ENCODE measurements around the gene MGAT3. TPM values are rescaled to one million over a fixed set of nuclear protein-coding genes. Genes with fewer than 3 reads are reported as not detected.
A peak's percentile ranks its signal among the peaks of the same experiment; 100 is the strongest.

The MGAT3 gene
- total and polyA plus RNA-seq, 2 experiments from 2014 or later = 7.0 to 20.0 TPM

GRCh38 chr22:39475902-39476301 is 19.1 kb downstream of the MGAT3 start:
- Histone ChIP-seq H3K79me2 (peaks cover 53% of the 10 kb centered on the region), H3K4me2 (peak overlapping the region; percentile 69), H3K4me1 (ENCODE audit: insufficient read depth) (peaks cover 57% of the 10 kb centered on the region), H4K20me1 (ENCODE audit: insufficient read depth, poor library complexity, severe bottlenecking) (no peaks in the 10 kb centered on the region), H3K36me3 (replicated peaks; ENCODE audit: insufficient read depth, low read depth) (no peaks in the 10 kb centered on the region), H3K9me2 (replicated peaks; ENCODE audit: insufficient read depth) (no peaks in the 10 kb centered on the region), H3K27me3 (no peaks in the 10 kb centered on the region), H2AFZ (no peak overlapping the region), H3K9me3 (ENCODE audit: low read depth) (no peaks in the 10 kb centered on the region), H3K4me3 (no peak overlapping the region), H3K27ac (peak overlapping the region; percentile 98)
- 78% methylated on average over 3 of the region's 3 CpGs for WGBS (ENCODE audit: low lambda C conversion rate, missing lambda C conversion rate)
- no peak for DNase-seq (ENCODE audit: low spot score)
- TF ChIP-seq EZH2 (IDR thresholded peaks at IDR 0.05; ENCODE audit: borderline replicate concordance) = no peak
- no peak for TF ChIP-seq CTCF (IDR thresholded peaks at IDR 0.05; ENCODE audit: poor library complexity)
- no peak for TF ChIP-seq EZH2phosphoT487 (IDR thresholded peaks at IDR 0.05; ENCODE audit: low read depth, severe bottlenecking, unreplicated experiment)

GRCh38 chr22:39476664-39477063 is 19.9 kb downstream of the MGAT3 start:
- WGBS (ENCODE audit: low lambda C conversion rate, missing lambda C conversion rate) = 82% methylated on average over 13 of the region's 13 CpGs
- TF ChIP-seq EZH2 (IDR thresholded peaks at IDR 0.05; ENCODE audit: borderline replicate concordance) (no peak), EZH2phosphoT487 (IDR thresholded peaks at IDR 0.05; ENCODE audit: low read depth, severe bottlenecking, unreplicated experiment) (no peak), CTCF (IDR thresholded peaks at IDR 0.05; ENCODE audit: poor library complexity) (no peak)
- no peaks in the 10 kb centered on the region for H3K9me3 ChIP-seq (ENCODE audit: low read depth)
- H3K9me2 ChIP-seq (replicated peaks; ENCODE audit: insufficient read depth) = no peaks in the 10 kb centered on the region
- no peaks in the 10 kb centered on the region for H3K36me3 ChIP-seq (replicated peaks; ENCODE audit: insufficient read depth, low read depth)
- peak overlapping the region; percentile 98 for H3K27ac ChIP-seq
- peaks cover 49% of the 10 kb centered on the region for H3K4me1 ChIP-seq (ENCODE audit: insufficient read depth)
- no peak overlapping the region for H2AFZ ChIP-seq
- no peak overlapping the region for H3K4me3 ChIP-seq
- no peak overlapping the region for H3K4me2 ChIP-seq
- H4K20me1 ChIP-seq (ENCODE audit: insufficient read depth, poor library complexity, severe bottlenecking) = no peaks in the 10 kb centered on the region
- DNase-seq (ENCODE audit: low spot score) = no peak
- peaks cover 53% of the 10 kb centered on the region for H3K79me2 ChIP-seq
- no peaks in the 10 kb centered on the region for H3K27me3 ChIP-seq

DNA sequence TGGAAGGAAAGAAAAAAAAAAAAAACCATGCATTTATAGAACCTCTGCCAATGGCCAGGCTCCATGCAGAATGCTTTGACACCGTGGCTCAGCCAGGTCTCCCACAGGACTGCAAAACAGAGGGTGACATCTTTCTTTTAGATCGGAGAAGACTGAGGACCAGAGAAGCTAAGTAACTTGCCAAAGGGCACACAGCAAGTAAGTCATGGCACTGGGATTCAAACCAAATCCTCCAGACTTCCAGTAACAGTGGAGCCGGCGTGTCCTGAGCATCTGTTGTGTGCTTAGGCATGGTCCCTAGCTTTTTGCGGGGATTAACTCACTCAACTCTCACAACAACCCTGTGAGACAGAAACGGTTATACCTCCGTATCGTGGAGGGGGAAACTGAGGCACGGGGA is 20.7 kb downstream of the MGAT3 start:
- no peaks in the 10 kb centered on the region for H3K9me2 ChIP-seq (replicated peaks; ENCODE audit: insufficient read depth)
- H3K4me1 ChIP-seq (ENCODE audit: insufficient read depth) = peaks cover 40% of the 10 kb centered on the region
- H3K27ac ChIP-seq = no peak overlapping the region
- no peak for DNase-seq (ENCODE audit: low spot score)
- TF ChIP-seq EZH2phosphoT487 (IDR thresholded peaks at IDR 0.05; ENCODE audit: low read depth, severe bottlenecking, unreplicated experiment) = no peak
- TF ChIP-seq EZH2 (IDR thresholded peaks at IDR 0.05; ENCODE audit: borderline replicate concordance) = no peak
- no peak for TF ChIP-seq CTCF (IDR thresholded peaks at IDR 0.05; ENCODE audit: poor library complexity)
- H3K4me2 ChIP-seq = no peak overlapping the region
- peaks cover 53% of the 10 kb centered on the region for H3K79me2 ChIP-seq
- WGBS (ENCODE audit: low lambda C conversion rate, missing lambda C conversion rate) = 96% methylated on average over 9 of the region's 9 CpGs
- H3K27me3 ChIP-seq = no peaks in the 10 kb centered on the region
- no peak overlapping the region for H3K4me3 ChIP-seq
- no peaks in the 10 kb centered on the region for H3K9me3 ChIP-seq (ENCODE audit: low read depth)
- no peaks in the 10 kb centered on the region for H3K36me3 ChIP-seq (replicated peaks; ENCODE audit: insufficient read depth, low read depth)
- H4K20me1 ChIP-seq (ENCODE audit: insufficient read depth, poor library complexity, severe bottlenecking) = no peaks in the 10 kb centered on the region
- no peak overlapping the region for H2AFZ ChIP-seq

- peak; percentile 71 for DNase-seq (ENCODE audit: low spot score)
- Histone ChIP-seq H3K27me3 (no peaks in the 10 kb centered on the region), H3K27ac (no peak overlapping the region), H3K36me3 (replicated peaks; ENCODE audit: insufficient read depth, low read depth) (no peaks in the 10 kb centered on the region), H3K9me2 (replicated peaks; ENCODE audit: insufficient read depth) (no peaks in the 10 kb centered on the region), H4K20me1 (ENCODE audit: insufficient read depth, poor library complexity, severe bottlenecking) (no peaks in the 10 kb centered on the region), H3K4me1 (ENCODE audit: insufficient read depth) (peaks cover 31% of the 10 kb centered on the region), H3K4me2 (no peak overlapping the region), H3K79me2 (peaks cover 53% of the 10 kb centered on the region), H3K4me3 (no peak overlapping the region), H2AFZ (no peak overlapping the region), H3K9me3 (ENCODE audit: low read depth) (no peaks in the 10 kb centered on the region)
- 56% methylated on average over 9 of the region's 9 CpGs for WGBS (ENCODE audit: low lambda C conversion rate, missing lambda C conversion rate)
- TF ChIP-seq CTCF (IDR thresholded peaks at IDR 0.05; ENCODE audit: poor library complexity) (no peak), EZH2phosphoT487 (IDR thresholded peaks at IDR 0.05; ENCODE audit: low read depth, severe bottlenecking, unreplicated experiment) (no peak), EZH2 (IDR thresholded peaks at IDR 0.05; ENCODE audit: borderline replicate concordance) (no peak)
Measured at GRCh38 chr22:39478441-39478850, 21.6 kb downstream of the MGAT3 start.
